GM12864 (cell line): Measurements from ENCODE around the gene TMEM38A.
"Not testable (repeated sequence)": the region's sequence is repeated elsewhere in the genome, so short reads cannot be mapped to it uniquely, and the experiment has no call there.

Source experiments
- DNase-seq: peaks from one replicate; pipeline ENCODE4 v3.0.0-alpha.2; 2011; ENCODE audit warnings: low read depth
- H3K4me3 ChIP-seq: 2 replicates; pipeline ENCODE4 v1.5.1; 2011; ENCODE audit warnings: mild to moderate bottlenecking, low read depth, low read length, control low read depth
- CTCF ChIP-seq: IDR thresholded peaks from 2 replicates; pipeline ENCODE4 v1.5.1; 2011; ENCODE audit warnings: low read depth, mild to moderate bottlenecking, moderate library complexity, low read length, control low read depth, inconsistent platforms; ENCODE audit errors: missing control alignments

The TMEM38A gene

GRCh38 chr19:16722591-16722990 is 61.7 kb downstream of the TMEM38A start:
- no peak for TF ChIP-seq CTCF
- no peak overlapping the region for H3K4me3 ChIP-seq
- no peak for DNase-seq

- no peak overlapping the region for H3K4me3 ChIP-seq
- no peak for TF ChIP-seq CTCF
- no peak for DNase-seq
These were observed 66.0 kb downstream of the TMEM38A start for GRCh38 chr19:16726916-16727315.

- not testable (repeated sequence) for DNase-seq, H3K4me3 ChIP-seq
These were observed 74.8 kb downstream of the TMEM38A start for GRCh38 chr19:16735650-16736266.

GRCh38 chr19:16736709-16737108 is 75.8 kb downstream of the TMEM38A start:
- peak; percentile 10 for DNase-seq
- H3K4me3 ChIP-seq: no peak overlapping the region
- no peak for TF ChIP-seq CTCF

GRCh38 chr19:16737911-16738310 is 77.0 kb downstream of the TMEM38A start:
- no peak for DNase-seq
- H3K4me3 ChIP-seq: no peak overlapping the region
- no peak for TF ChIP-seq CTCF

- DNase-seq: no peak
- no peak for TF ChIP-seq CTCF
- no peak overlapping the region for H3K4me3 ChIP-seq
These were observed 78.6 kb downstream of the TMEM38A start for GRCh38 chr19:16739546-16739945.
